Adrenal gland (tissue), 12 donors: ENCODE data around the gene BACH2. TPM values are rescaled to one million over a fixed set of nuclear protein-coding genes. Genes with fewer than 3 reads are reported as not detected.
"Not testable (repeated sequence)": the region's sequence is repeated elsewhere in the genome, so short reads cannot be mapped to it uniquely, and the experiment has no call there.

ENCODE experiments used
- DNase-seq, 7 donors: peaks; one replicate each; pipeline ENCODE4 v3.0.0-alpha.2; 2019 to 2020
- H3K27ac ChIP-seq, 5 donors: fragments of 200-600 bp; sonication (generic) in 4 of 5; 1 replicate in 3 of 5; 2 replicates in 2 of 5; pipeline versions ENCODE4 v1.5.1 to v1.8.0; 2016 to 2020; ENCODE audit warnings: mild to moderate bottlenecking in 1 of 5
- H3K27me3 ChIP-seq: fragments of 200-600 bp; 2 replicates; pipeline ENCODE4 v1.8.0; 2021
- H3K36me3 ChIP-seq, 2 donors: fragments of 200-600 bp; replicated peaks in 1 of 2; 1 replicate in 1 of 2; 2 replicates in 1 of 2; pipeline versions ENCODE4 v1.5.1 to v1.8.0; 2018 to 2022
- H3K4me1 ChIP-seq, 2 donors: fragments of 200-600 bp; replicated peaks in 1 of 2; 1 replicate in 1 of 2; 2 replicates in 1 of 2; pipeline versions ENCODE4 v1.5.1 to v1.8.0; 2018 to 2021
- H3K4me3 ChIP-seq, 4 donors: fragments of 200-600 bp; sonication (generic) in 3 of 4; one replicate each; pipeline ENCODE4 v1.5.1; 2016 to 2018
- H3K9me3 ChIP-seq, 3 donors: fragments of 200-600 bp; sonication (generic) in 1 of 3; replicated peaks in 1 of 3; 1 replicate in 2 of 3; 2 replicates in 1 of 3; pipeline versions ENCODE4 v1.5.1 to v1.8.0; 2016 to 2021
- CTCF ChIP-seq, 6 experiments: fragments of 450-650 bp in 4 of 6; fragments of 200-600 bp in 2 of 6; sonication (generic) in 1 of 6; IDR thresholded peaks; 1 replicate in 5 of 6; 2 replicates in 1 of 6; pipeline versions ENCODE4 v1.5.1 to v1.8.0; 2016 to 2021; ENCODE audit warnings: antibody characterized with exemption in 6 of 6, mild to moderate bottlenecking in 2 of 6, moderate library complexity in 1 of 6
- POLR2A ChIP-seq, 2 donors: fragments of 450-650 bp; IDR thresholded peaks; one replicate each; pipeline ENCODE4 v1.6.1; 2017; ENCODE audit warnings: antibody characterized with exemption in 2 of 2, mild to moderate bottlenecking in 2 of 2, moderate library complexity in 1 of 2
- WGBS, 4 donors: extraction: QIAGEN DNeasy Blood & Tissue Kit in 2 of 4; methylation state at CpG; one replicate each; pipeline versions ENCODE4 v1.1.5 to v1.1.7; 2013 to 2017; 5-methylcytosine and 5-hydroxymethylcytosine counted together
- intact Hi-C, 2 donors: fragments of 100-400 bp; cut with DNase I; formaldehyde crosslinking; loops; one replicate each; pipeline versions ENCODE4 v1.14.1 to v1.15.0; 2022 to 2023
- polyA plus RNA-seq, 3 donors: library from polyadenylated mRNA; stranded (reverse); fragments of 200-250 nt in 2 of 3; fragments of 350-450 nt in 1 of 3; fragmentation: Illumina TruSeq in 1 of 3; extraction: RNeasy Lipid Tissue Mini Kit (QIAGEN cat#74804) in 1 of 3; gene quantifications; one replicate each; pipeline ENCODE4 v1.2.3, GENCODE V29; 2013 to 2014
- total RNA-seq, 9 donors: library from RNA; depleted of rRNA in 4 of 9; stranded (reverse); fragments of >200 nt in 4 of 9; fragments of 120-200 nt in 1 of 9; fragmentation: NEBNext Ultra II Directional in 1 of 9; extraction: Animal tissue kit (Norgen Biotek cat#: 25700) in 1 of 9; gene quantifications; one replicate each; pipeline versions ENCODE4 v1.1.0 to v1.2.4, GENCODE V29; 2013 to 2023
- donor health status: healthy with polysubstance abuse.
- donor health status: Bipolar disorder and iron deficiency.
- donor health status: DM: yes; HTN: yes; CAD: no.
- donor health status: DM: no; HTN: no; CAD: no.
- donor health status: DM: no; HTN: no; CAD: no.
- donor health status: DM: yes; HTN: yes; CAD: no.

BACH2 gene
- total and polyA plus RNA-seq, 12 donors: 0.08 to 2.9 (median 0.83) TPM

- no peak overlapping the region for H3K4me3 ChIP-seq
- no peak for DNase-seq
- no peaks in the 10 kb centered on the region for H3K9me3 ChIP-seq
- intact Hi-C loops: loop anchor here in 1 of 2 donors (10.0 kb wide), 1 partner anchor 419 kb away; no protein-coding TSS in a partner anchor
- peaks cover 5 to 6% of the 10 kb centered on the region in 2 donors for H3K4me1 ChIP-seq
- TF ChIP-seq CTCF (IDR thresholded peaks at IDR 0.05) (no peak), POLR2A (IDR thresholded peaks at IDR 0.05) (no peak)
- H3K36me3 ChIP-seq: no peaks in the 10 kb centered on the region
- no peaks in the 10 kb centered on the region for H3K27me3 ChIP-seq
- no peak overlapping the region for H3K27ac ChIP-seq
- 87 to 94% (median 92%) methylated on average over 12 of the region's 12 CpGs for WGBS, 4 donors
Measured at GRCh38 chr6:89975991-89976693, 320.5 kb downstream of the BACH2 start.

DNA sequence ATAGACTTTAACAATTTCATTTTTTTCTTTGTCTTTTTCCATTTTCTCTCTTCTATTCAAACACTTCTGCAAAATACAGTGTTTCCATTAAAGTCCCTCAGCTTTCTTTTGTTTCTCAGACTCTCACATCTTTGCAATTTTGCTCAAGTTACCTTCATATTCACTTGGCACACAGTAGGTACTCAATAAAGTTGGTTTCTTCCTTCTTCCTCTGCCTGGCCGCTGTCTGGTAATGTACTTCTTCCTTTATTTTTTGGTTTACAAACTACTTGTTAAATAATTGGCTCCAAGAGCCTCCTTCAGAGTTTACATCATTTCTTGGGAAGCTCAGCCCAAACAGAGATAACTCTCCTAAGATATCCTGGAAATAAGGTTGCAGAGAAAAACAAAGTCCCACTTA, 321.3 kb downstream of the BACH2 start:
- WGBS, 4 donors: 71 to 87% (median 82%) methylated on average over 1 of the region's 1 CpG
- no peak for TF ChIP-seq CTCF (IDR thresholded peaks at IDR 0.05)
- no peak for TF ChIP-seq POLR2A (IDR thresholded peaks at IDR 0.05)
- no peak overlapping the region for H3K27ac ChIP-seq

DNA sequence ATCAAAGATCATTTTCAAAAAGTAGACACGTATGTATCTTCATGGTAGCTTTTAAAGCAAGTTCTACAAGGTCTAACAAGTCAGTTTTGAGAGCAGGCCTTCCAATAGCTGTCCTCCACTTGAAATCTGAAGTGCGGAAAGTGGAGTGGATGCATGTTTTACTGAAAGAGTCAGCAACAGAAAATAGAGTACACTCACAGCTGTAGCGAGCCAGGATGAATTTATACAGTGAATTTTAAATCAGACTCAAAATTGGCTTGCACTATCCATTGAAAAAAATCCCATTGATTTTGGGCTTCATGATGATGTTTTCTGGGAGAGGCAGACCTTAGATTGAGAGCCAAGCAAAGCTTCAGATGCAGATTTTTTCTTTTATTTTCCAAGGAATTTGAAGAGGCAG, 321.8 kb downstream of the BACH2 start:
- 87 to 90% (median 90%) methylated on average over 3 of the region's 3 CpGs for WGBS, 4 donors
- intact Hi-C loops: loop anchor here (5.0 to 10.0 kb wide), 2 partner anchors 322 to 420 kb away; partner anchors contain the start of gene BACH2 (in 1 of the 2)
- TF ChIP-seq POLR2A (IDR thresholded peaks at IDR 0.05): no peak
- TF ChIP-seq CTCF (IDR thresholded peaks at IDR 0.05): no peak
- no peaks in the 10 kb centered on the region for H3K27me3 ChIP-seq
- H3K27ac ChIP-seq: no peak overlapping the region
- no peak overlapping the region for H3K4me3 ChIP-seq
- no peak for DNase-seq
- peaks cover 5 to 6% of the 10 kb centered on the region in 2 donors for H3K4me1 ChIP-seq
- H3K9me3 ChIP-seq: no peaks in the 10 kb centered on the region
- no peaks in the 10 kb centered on the region for H3K36me3 ChIP-seq

More for the DNA sequence above, 321.3 kb downstream of the BACH2 start:
- no peaks in the 10 kb centered on the region for H3K36me3 ChIP-seq
- DNase-seq: no peak
- no peaks in the 10 kb centered on the region for H3K27me3 ChIP-seq
- intact Hi-C loops: loop anchor here in 1 of 2 donors (10.0 kb wide), 1 partner anchor 419 kb away; no protein-coding TSS in a partner anchor
- no peaks in the 10 kb centered on the region for H3K9me3 ChIP-seq
- peaks cover 5 to 6% of the 10 kb centered on the region in 2 donors for H3K4me1 ChIP-seq
- H3K4me3 ChIP-seq: no peak overlapping the region

- H3K36me3 ChIP-seq: no peaks in the 10 kb centered on the region
- no peaks in the 10 kb centered on the region for H3K4me1 ChIP-seq
- no peak for DNase-seq
- no peak overlapping the region for H3K27ac ChIP-seq
- no peaks in the 10 kb centered on the region for H3K9me3 ChIP-seq
- WGBS, 4 donors: 87 to 94% (median 92%) methylated on average over 9 of the region's 9 CpGs
- no peaks in the 10 kb centered on the region for H3K27me3 ChIP-seq
- intact Hi-C loops: loop anchor here (5.0 to 10.0 kb wide), 2 partner anchors 325 to 423 kb away; partner anchors contain the start of gene BACH2 (in 1 of the 2)
- H3K4me3 ChIP-seq: no peak overlapping the region
- TF ChIP-seq CTCF (IDR thresholded peaks at IDR 0.05): no peak
- TF ChIP-seq POLR2A (IDR thresholded peaks at IDR 0.05): no peak
Measured at GRCh38 chr6:89972025-89972381, 324.6 kb downstream of the BACH2 start.

DNA sequence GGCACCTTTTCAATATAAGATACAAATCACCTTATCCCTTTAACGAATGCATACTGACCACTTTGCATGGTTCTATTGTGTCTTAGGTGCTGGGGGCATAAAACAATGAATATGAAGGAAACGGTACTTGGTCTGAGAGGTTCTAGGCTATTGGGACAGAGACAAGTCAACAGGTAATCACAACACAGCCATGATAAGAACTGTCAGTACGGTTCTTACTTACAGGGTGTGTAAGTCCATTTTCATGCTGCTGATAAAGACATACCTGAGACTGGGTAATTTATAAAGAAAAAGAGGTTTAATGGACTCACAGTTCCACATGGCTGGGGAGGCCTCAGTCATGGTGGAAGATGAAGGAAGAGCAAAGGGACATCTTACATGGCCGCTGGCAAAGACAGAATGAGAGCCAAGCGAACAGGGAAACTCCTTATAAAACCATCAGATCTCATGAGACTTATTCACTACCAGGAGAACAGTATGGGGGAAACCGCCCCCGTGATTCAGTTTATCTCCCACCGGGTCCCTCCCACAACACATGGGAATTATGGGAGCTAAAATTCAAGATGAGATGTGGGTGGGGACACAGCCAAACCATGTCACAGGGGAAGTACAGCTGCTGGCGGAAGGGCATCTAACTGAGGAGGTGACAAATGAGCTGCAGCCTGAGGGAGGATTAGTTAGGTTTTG, 325.2 kb downstream of the BACH2 start:
- not testable (repeated sequence) for DNase-seq, H3K4me1 ChIP-seq, H3K36me3 ChIP-seq, H3K4me3 ChIP-seq, H3K27ac ChIP-seq, H3K27me3 ChIP-seq, H3K9me3 ChIP-seq
- intact Hi-C loops: loop anchor here (2.0 to 10.0 kb wide), 3 partner anchors 326 to 423 kb away; partner anchors contain the start of gene BACH2 (in 1 of the 2)
- WGBS, 4 donors: 87 to 91% (median 89%) methylated on average over 9 of the region's 9 CpGs
